ENCODE results near the gene OPN4. TPM values are rescaled to one million over a fixed set of nuclear protein-coding genes. Genes with fewer than 3 reads are reported as not detected.

Gene OPN4
- total and polyA plus RNA-seq, 4 experiments from 2014 or later: not detected

DNA sequence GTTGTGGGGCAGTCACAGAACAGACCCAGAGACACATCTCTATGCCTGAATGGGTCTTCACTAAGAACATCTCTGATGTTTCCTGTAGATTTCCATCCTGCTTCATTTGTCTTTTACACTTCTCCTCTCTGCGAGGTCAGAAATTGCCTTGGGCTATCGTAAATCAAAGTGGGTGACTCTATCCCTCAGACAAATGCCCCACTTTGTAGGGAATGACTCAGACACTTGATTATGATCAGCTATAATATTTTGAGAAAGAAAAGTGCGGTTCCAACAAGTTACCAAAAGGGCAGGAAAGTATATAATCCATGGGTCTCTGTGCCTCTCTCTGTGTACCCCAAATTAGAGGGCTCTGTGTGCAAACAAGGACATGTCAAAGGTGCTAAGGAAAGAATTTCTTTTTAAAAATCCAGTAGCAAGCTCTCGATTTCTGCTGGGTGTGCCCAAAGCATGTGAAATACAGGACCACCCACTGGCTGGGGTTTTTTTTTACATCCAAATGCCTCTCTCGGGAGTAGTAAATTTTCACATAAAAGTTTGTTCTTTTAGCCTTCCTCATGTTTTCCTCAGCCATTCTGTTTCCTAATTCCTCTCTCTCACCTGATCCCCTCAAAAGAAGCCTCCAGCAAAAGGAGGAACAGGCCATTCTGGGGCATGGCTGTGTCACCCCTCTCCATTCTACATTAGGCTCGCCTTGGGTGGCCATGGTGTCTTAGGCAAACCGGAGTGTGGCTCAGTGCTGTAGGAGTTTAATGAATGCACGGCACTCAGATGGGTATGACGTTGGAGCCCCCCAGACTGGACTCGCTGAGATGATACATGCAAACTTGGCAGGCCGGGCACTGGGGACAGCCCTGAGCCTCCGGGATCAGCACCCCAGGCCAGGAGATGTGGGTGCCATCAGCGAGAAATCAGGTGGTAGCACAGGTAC lies 6.3 kb upstream of the OPN4 start:
- H3K9me3 ChIP-seq (ENCODE audit: control insufficient read depth in 1 of 2, low read length in 2 of 2): no peaks in the 10 kb centered on the region
- H3K27ac ChIP-seq (ENCODE audit: low read depth, low read length): no peak overlapping the region
- intact Hi-C loops (cut with micrococcal nuclease): no loop called here
- no peaks in the 10 kb centered on the region for H3K4me1 ChIP-seq (ENCODE audit: insufficient read depth, low read length)
- peaks cover 0 to 4% of the 10 kb centered on the region in 2 donors for H3K27me3 Mint-ChIP-seq
- H3K36me3 Mint-ChIP-seq: no peaks in the 10 kb centered on the region
- no peak for DNase-seq
- no peak overlapping the region for H3K4me3 ChIP-seq (ENCODE audit: low read length in 2 of 2)
- no peaks in the 10 kb centered on the region for H3K36me3 ChIP-seq (ENCODE audit: insufficient read depth, low read length)
- no peak overlapping the region for H3K4me3 Mint-ChIP-seq
- H3K27ac Mint-ChIP-seq: no peak overlapping the region
- H3K9me3 Mint-ChIP-seq: no peaks in the 10 kb centered on the region
- ChIA-PET POLR2A (ENCODE audit: partially characterized antibody) (no interaction called here), CTCF (ENCODE audit: partially characterized antibody) (no interaction called here)
- no peaks in the 10 kb centered on the region for H3K27me3 ChIP-seq (ENCODE audit: insufficient read depth, low read length)
- peaks cover 0 to 4% (median 2%) of the 10 kb centered on the region in 4 donors for H3K4me1 Mint-ChIP-seq

DNA sequence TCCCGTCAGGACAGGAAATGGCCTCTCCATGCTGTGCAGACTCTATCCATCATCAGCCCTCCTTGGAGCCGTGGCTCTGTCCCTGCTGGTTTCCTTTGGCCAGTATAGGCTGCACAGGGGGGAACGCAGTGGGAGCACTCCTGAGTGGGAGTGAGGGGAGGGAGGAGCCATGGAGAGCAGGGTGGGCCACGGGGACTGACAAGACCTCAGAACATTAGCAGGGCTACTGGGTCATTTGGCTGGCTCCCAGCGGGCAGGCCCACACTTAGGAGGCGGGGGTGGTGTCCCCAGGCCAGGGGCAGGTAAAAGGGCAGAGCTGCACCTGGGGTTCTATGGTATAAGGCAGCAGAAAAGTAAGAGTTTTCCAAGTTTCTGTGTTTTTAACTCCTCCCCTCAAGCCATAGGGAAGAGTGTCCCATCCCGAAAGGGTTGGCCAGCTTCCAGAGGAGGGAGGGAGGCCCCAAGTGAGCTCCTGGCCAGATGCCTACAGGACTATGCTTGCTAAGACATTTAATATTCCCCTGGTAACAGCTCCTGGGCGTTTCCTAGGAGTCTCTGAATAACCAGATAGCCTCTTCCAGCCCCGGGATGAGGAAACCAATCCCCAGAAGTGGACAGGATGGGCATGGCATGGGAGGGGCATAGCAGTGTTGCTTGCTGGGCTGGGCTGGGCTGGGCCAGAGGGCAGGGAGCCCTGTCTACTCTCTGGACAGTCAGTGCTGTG lies 5.5 kb upstream of the OPN4 start:
- H3K27ac Mint-ChIP-seq: no peak overlapping the region
- Histone ChIP-seq H3K27me3 (ENCODE audit: insufficient read depth, low read length) (no peaks in the 10 kb centered on the region), H3K9me3 (ENCODE audit: control insufficient read depth in 1 of 2, low read length in 2 of 2) (no peaks in the 10 kb centered on the region), H3K27ac (ENCODE audit: low read depth, low read length) (no peak overlapping the region), H3K4me1 (ENCODE audit: insufficient read depth, low read length) (no peaks in the 10 kb centered on the region), H3K4me3 (ENCODE audit: low read length in 2 of 2) (no peak overlapping the region), H3K36me3 (ENCODE audit: insufficient read depth, low read length) (no peaks in the 10 kb centered on the region)
- peaks cover 0 to 4% of the 10 kb centered on the region in 2 donors for H3K27me3 Mint-ChIP-seq
- H3K4me1 Mint-ChIP-seq: peaks cover 0 to 2% (median 0%) of the 10 kb centered on the region in 4 donors
- intact Hi-C loops (cut with micrococcal nuclease): no loop called here
- CTCF ChIA-PET (ENCODE audit: partially characterized antibody): no interaction called here
- no peak overlapping the region for H3K4me3 Mint-ChIP-seq
- POLR2A ChIA-PET (ENCODE audit: partially characterized antibody): no interaction called here
- no peak for DNase-seq
- H3K9me3 Mint-ChIP-seq: no peaks in the 10 kb centered on the region
- H3K36me3 Mint-ChIP-seq: no peaks in the 10 kb centered on the region

DNA sequence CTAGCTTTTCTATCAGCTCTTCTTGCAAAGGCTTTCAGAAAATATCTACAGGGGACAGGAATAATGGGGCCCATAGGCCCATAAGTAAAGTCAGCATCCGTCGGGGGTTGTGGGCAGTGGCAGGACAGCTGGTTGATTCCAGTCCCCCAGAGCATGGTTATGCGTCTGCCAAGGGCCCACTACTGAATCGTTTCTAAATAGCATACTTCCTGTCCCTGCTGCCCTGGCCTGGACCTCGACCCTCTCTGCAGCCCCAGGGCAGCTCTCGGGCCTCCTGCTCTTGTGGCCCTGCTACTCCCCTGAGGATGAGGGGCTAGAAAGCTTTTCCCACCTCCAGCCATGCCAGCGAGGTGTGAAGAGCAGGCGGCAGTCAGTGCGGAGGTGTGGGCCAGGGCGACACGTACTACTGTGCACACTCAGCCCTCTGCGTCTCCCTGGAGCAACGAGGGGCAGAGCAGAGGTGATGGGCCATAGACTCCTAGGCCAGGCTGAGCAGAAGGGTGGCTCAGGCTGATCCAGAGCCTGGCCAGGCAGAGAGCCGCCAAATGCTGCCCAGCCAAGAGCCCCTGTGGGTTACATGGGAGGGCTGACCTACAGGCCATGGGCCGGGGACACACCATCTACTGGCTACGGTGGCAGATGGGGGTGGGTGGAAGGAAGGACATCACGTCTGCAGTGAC lies 4.7 kb upstream of the OPN4 start:
- H3K27ac ChIP-seq (ENCODE audit: low read depth, low read length): no peak overlapping the region
- Mint-ChIP-seq H3K27ac (no peak overlapping the region), H3K27me3 (peaks cover 0 to 4% of the 10 kb centered on the region in 2 donors), H3K9me3 (no peaks in the 10 kb centered on the region), H3K4me1 (no peaks in the 10 kb centered on the region), H3K4me3 (no peak overlapping the region), H3K36me3 (no peaks in the 10 kb centered on the region)
- POLR2A ChIA-PET (ENCODE audit: partially characterized antibody): no interaction called here
- CTCF ChIA-PET (ENCODE audit: partially characterized antibody): no interaction called here
- H3K27me3 ChIP-seq (ENCODE audit: insufficient read depth, low read length): no peaks in the 10 kb centered on the region
- no peaks in the 10 kb centered on the region for H3K9me3 ChIP-seq (ENCODE audit: control insufficient read depth in 1 of 2, low read length in 2 of 2)
- H3K4me3 ChIP-seq (ENCODE audit: low read length in 2 of 2): no peak overlapping the region
- H3K4me1 ChIP-seq (ENCODE audit: insufficient read depth, low read length): no peaks in the 10 kb centered on the region
- DNase-seq: no peak
- intact Hi-C loops (cut with micrococcal nuclease): no loop called here
- H3K36me3 ChIP-seq (ENCODE audit: insufficient read depth, low read length): no peaks in the 10 kb centered on the region

DNA sequence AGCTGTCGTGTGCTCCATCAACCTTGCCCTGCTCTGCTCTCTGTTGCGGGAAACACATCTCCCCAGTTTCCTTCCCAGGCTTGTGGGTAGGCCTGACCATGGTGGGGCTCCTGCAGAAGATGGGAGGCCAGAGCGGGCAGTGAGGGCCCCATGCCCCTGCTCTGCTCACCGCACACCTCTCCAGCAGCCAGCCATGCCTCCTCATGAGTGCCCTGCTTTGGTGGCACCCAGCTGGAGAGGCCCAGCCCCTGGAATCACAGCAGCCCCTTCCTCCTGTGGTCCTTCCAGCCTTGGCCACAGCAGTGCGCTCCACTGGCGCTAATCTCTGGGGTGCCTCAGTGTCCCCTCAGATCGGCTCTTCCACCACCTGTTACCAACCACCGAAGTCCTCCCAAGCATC lies 4.2 kb upstream of the OPN4 start:
- no peaks in the 10 kb centered on the region for H3K9me3 ChIP-seq (ENCODE audit: control insufficient read depth in 1 of 2, low read length in 2 of 2)
- no peaks in the 10 kb centered on the region for H3K27me3 ChIP-seq (ENCODE audit: insufficient read depth, low read length)
- H3K4me3 ChIP-seq (ENCODE audit: low read length in 2 of 2): no peak overlapping the region
- Mint-ChIP-seq H3K27me3 (peaks cover 0 to 4% of the 10 kb centered on the region in 2 donors), H3K4me3 (no peak overlapping the region), H3K36me3 (no peaks in the 10 kb centered on the region), H3K4me1 (no peaks in the 10 kb centered on the region), H3K27ac (no peak overlapping the region), H3K9me3 (no peaks in the 10 kb centered on the region)
- no peaks in the 10 kb centered on the region for H3K4me1 ChIP-seq (ENCODE audit: insufficient read depth, low read length)
- ChIA-PET CTCF (ENCODE audit: partially characterized antibody) (no interaction called here), POLR2A (ENCODE audit: partially characterized antibody) (no interaction called here)
- no peak for DNase-seq
- intact Hi-C loops (cut with micrococcal nuclease): no loop called here
- no peak overlapping the region for H3K27ac ChIP-seq (ENCODE audit: low read depth, low read length)
- H3K36me3 ChIP-seq (ENCODE audit: insufficient read depth, low read length): no peaks in the 10 kb centered on the region

GRCh38 chr10:86651021-86651471 lies 3.3 kb upstream of the OPN4 start:
- POLR2A ChIA-PET (ENCODE audit: partially characterized antibody): no interaction called here
- no peak overlapping the region for H3K27ac Mint-ChIP-seq

DNA sequence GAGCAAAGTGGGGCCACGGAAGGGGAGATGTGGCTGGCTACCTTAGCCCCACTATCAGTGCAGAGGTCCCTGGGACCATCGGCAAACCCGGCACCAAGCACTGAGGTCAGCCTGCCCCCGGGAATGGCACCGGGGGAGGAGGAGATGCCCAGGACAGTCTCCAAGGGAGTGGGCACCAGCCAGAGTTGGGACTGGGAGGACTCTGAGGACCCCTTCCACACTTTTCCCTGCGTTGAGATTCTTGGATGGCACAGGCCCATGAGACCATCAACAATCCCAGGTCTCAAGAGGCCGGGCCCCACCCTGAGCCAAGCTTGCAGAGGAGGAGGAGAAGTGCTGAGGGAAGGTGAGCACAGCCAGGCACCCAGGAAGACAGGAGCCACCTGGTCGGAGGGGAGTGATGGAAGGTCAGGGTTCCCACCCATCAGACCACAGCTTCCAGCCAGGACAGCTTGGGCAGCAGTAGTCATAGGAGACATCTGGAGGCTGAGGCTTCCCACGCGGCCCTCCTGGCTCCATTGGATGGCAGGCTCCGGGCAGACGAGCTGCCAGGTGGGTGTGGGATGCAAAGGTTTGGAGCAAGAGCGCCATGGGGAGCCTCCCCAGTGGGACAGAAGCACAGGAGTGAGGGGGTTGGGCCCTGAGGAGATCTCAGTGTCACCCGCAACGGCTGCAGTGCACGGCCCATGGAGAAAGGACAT lies 2.6 kb upstream of the OPN4 start:
- no peaks in the 10 kb centered on the region for H3K4me1 ChIP-seq (ENCODE audit: insufficient read depth, low read length)
- no peaks in the 10 kb centered on the region for H3K27me3 ChIP-seq (ENCODE audit: insufficient read depth, low read length)
- no peak for DNase-seq
- Mint-ChIP-seq H3K27me3 (peaks cover 0 to 4% of the 10 kb centered on the region in 2 donors), H3K36me3 (no peaks in the 10 kb centered on the region), H3K9me3 (no peaks in the 10 kb centered on the region), H3K4me3 (no peak overlapping the region), H3K4me1 (no peaks in the 10 kb centered on the region), H3K27ac (no peak overlapping the region)
- no peaks in the 10 kb centered on the region for H3K36me3 ChIP-seq (ENCODE audit: insufficient read depth, low read length)
- H3K9me3 ChIP-seq (ENCODE audit: control insufficient read depth in 1 of 2, low read length in 2 of 2): no peaks in the 10 kb centered on the region
- ChIA-PET CTCF (ENCODE audit: partially characterized antibody) (no interaction called here), POLR2A (ENCODE audit: partially characterized antibody) (no interaction called here)
- intact Hi-C loops (cut with micrococcal nuclease): no loop called here
- no peak overlapping the region for H3K4me3 ChIP-seq (ENCODE audit: low read length in 2 of 2)
- H3K27ac ChIP-seq (ENCODE audit: low read depth, low read length): no peak overlapping the region

More at GRCh38 chr10:86651021-86651471, 3.3 kb upstream of the OPN4 start:
- no peaks in the 10 kb centered on the region for H3K9me3 ChIP-seq (ENCODE audit: control insufficient read depth in 1 of 2, low read length in 2 of 2)
- H3K4me1 ChIP-seq (ENCODE audit: insufficient read depth, low read length): no peaks in the 10 kb centered on the region
- no peak for DNase-seq
- H3K27ac ChIP-seq (ENCODE audit: low read depth, low read length): no peak overlapping the region
- Mint-ChIP-seq H3K36me3 (no peaks in the 10 kb centered on the region), H3K27me3 (peaks cover 0 to 4% of the 10 kb centered on the region in 2 donors), H3K4me1 (no peaks in the 10 kb centered on the region), H3K9me3 (no peaks in the 10 kb centered on the region), H3K4me3 (no peak overlapping the region)
- no peaks in the 10 kb centered on the region for H3K36me3 ChIP-seq (ENCODE audit: insufficient read depth, low read length)
- intact Hi-C loops (cut with micrococcal nuclease): no loop called here
- CTCF ChIA-PET (ENCODE audit: partially characterized antibody): no interaction called here
- no peaks in the 10 kb centered on the region for H3K27me3 ChIP-seq (ENCODE audit: insufficient read depth, low read length)
- no peak overlapping the region for H3K4me3 ChIP-seq (ENCODE audit: low read length in 2 of 2)
